ENCODE results near the gene LUZP2.

LUZP2 gene

GRCh38 chr11:24560324-24560723 is 63.5 kb downstream of the LUZP2 start:
- no peak for TF ChIP-seq SUZ12 (IDR thresholded peaks at IDR 0.05; ENCODE audit: extremely low read depth, insufficient read depth, insufficient read length)
- TF ChIP-seq YY1 (IDR thresholded peaks at IDR 0.05; ENCODE audit: insufficient read depth, insufficient read length) = no peak
- no peak for TF ChIP-seq ZNF274 (IDR thresholded peaks at IDR 0.05; ENCODE audit: low read depth, low read length)
- no peak overlapping the region for H3K9ac ChIP-seq (ENCODE audit: insufficient read length, low read depth)

GRCh38 chr11:24567380-24567779 is 70.5 kb downstream of the LUZP2 start:
- DNase-seq (ENCODE audit: low read depth, low spot score) = no peak
- Histone ChIP-seq H3K4me3 (ENCODE audit: insufficient read length, low read depth) (no peak overlapping the region), H3K4me1 (ENCODE audit: insufficient read depth, insufficient read length) (no peaks in the 10 kb centered on the region), H3K9me3 (ENCODE audit: insufficient read depth, low read length) (no peaks in the 10 kb centered on the region), H3K36me3 (ENCODE audit: insufficient read depth, insufficient read length, low read length) (no peaks in the 10 kb centered on the region), H3K27me3 (ENCODE audit: insufficient read depth, insufficient read length) (no peaks in the 10 kb centered on the region), H3K9ac (ENCODE audit: insufficient read length, low read depth) (no peak overlapping the region)
- TF ChIP-seq SUZ12 (IDR thresholded peaks at IDR 0.05; ENCODE audit: extremely low read depth, insufficient read depth, insufficient read length) (no peak), ZNF274 (IDR thresholded peaks at IDR 0.05; ENCODE audit: low read depth, low read length) (no peak), YY1 (IDR thresholded peaks at IDR 0.05; ENCODE audit: insufficient read depth, insufficient read length) (no peak)

More at GRCh38 chr11:24560324-24560723, 63.5 kb downstream of the LUZP2 start:
- H3K36me3 ChIP-seq (ENCODE audit: insufficient read depth, insufficient read length, low read length) = no peaks in the 10 kb centered on the region
- H3K4me1 ChIP-seq (ENCODE audit: insufficient read depth, insufficient read length) = no peaks in the 10 kb centered on the region
- DNase-seq (ENCODE audit: low read depth, low spot score) = no peak
- H3K4me3 ChIP-seq (ENCODE audit: insufficient read length, low read depth) = no peak overlapping the region
- no peaks in the 10 kb centered on the region for H3K9me3 ChIP-seq (ENCODE audit: insufficient read depth, low read length)
- no peaks in the 10 kb centered on the region for H3K27me3 ChIP-seq (ENCODE audit: insufficient read depth, insufficient read length)

DNA sequence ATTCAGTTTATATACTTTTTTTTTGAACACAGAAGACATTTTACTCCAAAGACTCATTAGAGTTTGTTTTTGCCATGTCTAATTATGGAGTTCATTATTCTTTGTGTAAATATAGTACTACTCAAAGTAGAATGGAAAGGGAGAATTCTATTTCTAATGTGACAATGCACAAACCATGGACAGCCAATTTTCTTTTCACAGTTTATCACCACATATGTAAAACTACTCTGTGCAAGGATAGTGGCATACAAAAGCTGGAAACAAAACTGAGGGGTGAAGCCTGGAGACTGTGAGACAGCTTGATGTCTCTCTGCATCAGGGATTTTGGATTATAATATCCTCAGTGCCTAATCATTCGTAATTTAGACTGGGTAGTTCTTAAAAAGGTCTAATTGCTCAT is 75.5 kb downstream of the LUZP2 start:
- TF ChIP-seq YY1 (IDR thresholded peaks at IDR 0.05; ENCODE audit: insufficient read depth, insufficient read length) = no peak
- no peak for TF ChIP-seq SUZ12 (IDR thresholded peaks at IDR 0.05; ENCODE audit: extremely low read depth, insufficient read depth, insufficient read length)
- TF ChIP-seq ZNF274 (IDR thresholded peaks at IDR 0.05; ENCODE audit: low read depth, low read length) = no peak
- no peaks in the 10 kb centered on the region for H3K4me1 ChIP-seq (ENCODE audit: insufficient read depth, insufficient read length)
- no peaks in the 10 kb centered on the region for H3K9me3 ChIP-seq (ENCODE audit: insufficient read depth, low read length)
- no peaks in the 10 kb centered on the region for H3K36me3 ChIP-seq (ENCODE audit: insufficient read depth, insufficient read length, low read length)
- no peak overlapping the region for H3K4me3 ChIP-seq (ENCODE audit: insufficient read length, low read depth)
- DNase-seq (ENCODE audit: low read depth, low spot score) = no peak
- no peak overlapping the region for H3K9ac ChIP-seq (ENCODE audit: insufficient read length, low read depth)
- no peaks in the 10 kb centered on the region for H3K27me3 ChIP-seq (ENCODE audit: insufficient read depth, insufficient read length)

GRCh38 chr11:24574461-24574860 is 77.6 kb downstream of the LUZP2 start:
- Histone ChIP-seq H3K4me3 (ENCODE audit: insufficient read length, low read depth) (no peak overlapping the region), H3K9me3 (ENCODE audit: insufficient read depth, low read length) (no peaks in the 10 kb centered on the region), H3K36me3 (ENCODE audit: insufficient read depth, insufficient read length, low read length) (no peaks in the 10 kb centered on the region), H3K4me1 (ENCODE audit: insufficient read depth, insufficient read length) (no peaks in the 10 kb centered on the region), H3K27me3 (ENCODE audit: insufficient read depth, insufficient read length) (no peaks in the 10 kb centered on the region), H3K9ac (ENCODE audit: insufficient read length, low read depth) (no peak overlapping the region)
- TF ChIP-seq YY1 (IDR thresholded peaks at IDR 0.05; ENCODE audit: insufficient read depth, insufficient read length) (no peak), ZNF274 (IDR thresholded peaks at IDR 0.05; ENCODE audit: low read depth, low read length) (no peak), SUZ12 (IDR thresholded peaks at IDR 0.05; ENCODE audit: extremely low read depth, insufficient read depth, insufficient read length) (no peak)
- DNase-seq (ENCODE audit: low read depth, low spot score) = no peak

DNA sequence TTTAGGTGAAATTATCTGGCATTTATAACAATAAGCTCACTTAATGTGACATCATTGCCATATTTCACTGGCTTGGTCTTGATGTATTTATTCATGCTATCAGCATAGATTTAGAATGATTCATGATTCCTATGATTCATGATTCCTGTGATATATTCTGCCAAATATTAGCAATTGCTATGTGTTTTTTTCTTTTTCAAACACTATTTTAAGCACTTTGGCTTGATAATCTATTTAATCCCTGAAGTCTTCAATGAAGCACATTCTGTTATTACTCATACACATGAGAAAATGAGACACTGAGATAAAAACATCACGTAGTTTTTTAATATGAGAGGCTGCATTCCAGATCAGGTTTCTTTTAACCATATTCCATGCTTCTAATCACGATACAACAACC is 78.5 kb downstream of the LUZP2 start:
- Histone ChIP-seq H3K9me3 (ENCODE audit: insufficient read depth, low read length) (no peaks in the 10 kb centered on the region), H3K4me1 (ENCODE audit: insufficient read depth, insufficient read length) (no peaks in the 10 kb centered on the region), H3K4me3 (ENCODE audit: insufficient read length, low read depth) (no peak overlapping the region), H3K9ac (ENCODE audit: insufficient read length, low read depth) (no peak overlapping the region), H3K27me3 (ENCODE audit: insufficient read depth, insufficient read length) (no peaks in the 10 kb centered on the region), H3K36me3 (ENCODE audit: insufficient read depth, insufficient read length, low read length) (no peaks in the 10 kb centered on the region)
- no peak for DNase-seq (ENCODE audit: low read depth, low spot score)
- TF ChIP-seq SUZ12 (IDR thresholded peaks at IDR 0.05; ENCODE audit: extremely low read depth, insufficient read depth, insufficient read length) (no peak), YY1 (IDR thresholded peaks at IDR 0.05; ENCODE audit: insufficient read depth, insufficient read length) (no peak), ZNF274 (IDR thresholded peaks at IDR 0.05; ENCODE audit: low read depth, low read length) (no peak)

DNA sequence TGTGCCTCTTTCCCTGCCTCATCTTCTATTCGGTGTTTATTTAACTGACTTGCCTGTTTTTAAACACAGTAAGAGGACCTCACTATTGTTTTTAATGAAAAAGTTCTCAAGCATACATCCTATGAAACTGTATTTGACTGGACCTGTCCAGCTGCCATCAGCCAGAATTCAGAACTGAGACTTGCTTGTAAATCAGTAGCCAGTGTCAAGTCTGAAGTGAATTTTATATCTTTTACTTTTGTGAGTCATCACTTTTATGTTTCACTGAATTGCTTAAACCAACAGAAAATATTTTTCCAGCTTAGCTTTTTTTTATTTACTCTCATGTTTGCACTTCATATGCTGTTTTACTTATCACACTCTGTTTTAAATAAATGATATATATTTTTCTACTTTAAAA is 88.3 kb downstream of the LUZP2 start:
- no peaks in the 10 kb centered on the region for H3K9me3 ChIP-seq (ENCODE audit: insufficient read depth, low read length)
- no peaks in the 10 kb centered on the region for H3K36me3 ChIP-seq (ENCODE audit: insufficient read depth, insufficient read length, low read length)
- no peak overlapping the region for H3K9ac ChIP-seq (ENCODE audit: insufficient read length, low read depth)
- no peaks in the 10 kb centered on the region for H3K4me1 ChIP-seq (ENCODE audit: insufficient read depth, insufficient read length)
- DNase-seq (ENCODE audit: low read depth, low spot score) = no peak
- H3K27me3 ChIP-seq (ENCODE audit: insufficient read depth, insufficient read length) = no peaks in the 10 kb centered on the region
- TF ChIP-seq YY1 (IDR thresholded peaks at IDR 0.05; ENCODE audit: insufficient read depth, insufficient read length) (no peak), ZNF274 (IDR thresholded peaks at IDR 0.05; ENCODE audit: low read depth, low read length) (no peak), SUZ12 (IDR thresholded peaks at IDR 0.05; ENCODE audit: extremely low read depth, insufficient read depth, insufficient read length) (no peak)
- no peak overlapping the region for H3K4me3 ChIP-seq (ENCODE audit: insufficient read length, low read depth)

DNA sequence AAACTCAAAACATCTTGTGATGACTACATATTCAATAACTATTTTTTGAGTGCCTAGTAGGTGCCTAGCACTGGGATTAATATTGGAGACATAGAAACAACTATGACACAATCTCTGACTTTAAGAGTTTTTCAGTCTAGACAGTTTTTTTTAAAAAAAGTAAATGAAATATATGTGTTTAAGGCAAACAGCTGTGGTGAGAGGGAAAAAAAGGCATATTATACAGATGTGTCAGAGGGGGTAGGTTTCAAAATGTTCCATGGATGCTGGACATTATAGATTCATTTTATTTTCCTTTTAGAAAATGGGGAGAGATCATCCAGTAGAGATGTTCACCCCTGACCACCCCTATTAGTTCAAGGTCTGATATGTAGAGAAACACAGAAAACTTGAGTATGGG is 90.8 kb downstream of the LUZP2 start:
- no peak for TF ChIP-seq SUZ12 (IDR thresholded peaks at IDR 0.05; ENCODE audit: extremely low read depth, insufficient read depth, insufficient read length)
- TF ChIP-seq ZNF274 (IDR thresholded peaks at IDR 0.05; ENCODE audit: low read depth, low read length) = no peak
- no peak for TF ChIP-seq YY1 (IDR thresholded peaks at IDR 0.05; ENCODE audit: insufficient read depth, insufficient read length)
- Histone ChIP-seq H3K4me1 (ENCODE audit: insufficient read depth, insufficient read length) (no peaks in the 10 kb centered on the region), H3K9ac (ENCODE audit: insufficient read length, low read depth) (no peak overlapping the region), H3K9me3 (ENCODE audit: insufficient read depth, low read length) (no peaks in the 10 kb centered on the region), H3K4me3 (ENCODE audit: insufficient read length, low read depth) (no peak overlapping the region), H3K27me3 (ENCODE audit: insufficient read depth, insufficient read length) (no peaks in the 10 kb centered on the region), H3K36me3 (ENCODE audit: insufficient read depth, insufficient read length, low read length) (no peaks in the 10 kb centered on the region)
- DNase-seq (ENCODE audit: low read depth, low spot score) = no peak
